ENCODE data around the gene CASK.

CASK gene

DNA sequence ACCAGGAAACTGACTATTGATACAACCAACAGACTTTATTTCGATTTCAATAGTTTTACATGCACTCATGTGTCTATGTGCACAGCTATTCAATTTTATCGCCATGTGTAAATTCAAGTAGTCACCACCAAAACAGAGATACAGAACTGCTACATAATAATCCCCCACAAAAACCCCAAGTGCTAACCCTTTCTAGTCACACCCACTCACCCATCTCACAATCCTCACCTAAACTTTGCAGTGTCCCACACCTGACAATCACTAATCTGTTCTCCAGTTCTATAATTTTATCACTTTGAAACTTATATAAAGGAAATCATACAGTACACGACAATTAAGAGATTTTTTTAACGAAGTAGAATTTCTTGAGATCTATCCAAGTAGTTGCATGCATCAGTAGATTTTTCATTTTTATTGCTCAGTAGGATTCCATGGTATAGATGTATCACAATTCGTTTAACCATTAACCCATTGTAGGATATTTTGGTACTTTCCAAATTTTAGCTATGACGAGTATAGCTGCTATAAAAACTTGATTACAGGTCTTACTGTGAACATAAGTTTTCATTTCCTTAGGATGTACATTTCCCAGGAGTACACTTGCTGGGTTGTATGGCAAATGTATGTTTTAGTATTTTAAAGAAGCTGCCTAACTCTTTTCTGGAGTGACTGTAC, 85.9 kb downstream of the CASK start:
- no peak overlapping the region for H3K4me3 ChIP-seq (ENCODE audit: low read depth in 1 of 2, low read length in 1 of 2)
- TF ChIP-seq CTCF (IDR thresholded peaks at IDR 0.05) = no peak
- no peaks in the 10 kb centered on the region for H3K9me3 ChIP-seq
- H3K36me3 ChIP-seq = no peaks in the 10 kb centered on the region
- H3K4me1 ChIP-seq (ENCODE audit: control insufficient read depth in 1 of 2, insufficient read depth in 1 of 2, low read depth in 1 of 2, low read length in 1 of 2) = no peaks in the 10 kb centered on the region
- no peak overlapping the region for H3K27ac ChIP-seq
- no peaks in the 10 kb centered on the region for H3K27me3 ChIP-seq

DNA sequence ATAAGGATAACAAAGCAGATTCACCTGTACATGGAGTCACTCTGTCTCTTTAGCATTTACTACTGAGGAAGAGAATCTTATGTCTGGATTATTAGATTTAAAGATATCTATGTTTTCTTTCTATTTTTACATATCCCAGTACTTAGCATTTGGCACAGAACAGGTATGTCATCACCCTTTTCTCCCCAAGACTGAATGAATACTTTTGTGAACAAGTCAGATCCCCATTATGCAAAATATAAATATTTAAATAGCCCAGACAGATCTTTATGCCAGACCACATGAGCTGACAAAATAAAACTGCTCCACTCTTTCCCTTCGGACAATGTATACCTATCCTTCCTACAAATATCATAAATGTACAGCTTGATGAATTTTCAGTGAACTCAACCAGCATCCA, 94.5 kb downstream of the CASK start:
- Histone ChIP-seq H3K36me3 (no peaks in the 10 kb centered on the region), H3K27ac (no peak overlapping the region), H3K4me3 (ENCODE audit: low read depth in 1 of 2, low read length in 1 of 2) (no peak overlapping the region), H3K9me3 (no peaks in the 10 kb centered on the region), H3K27me3 (no peaks in the 10 kb centered on the region), H3K4me1 (ENCODE audit: control insufficient read depth in 1 of 2, insufficient read depth in 1 of 2, low read depth in 1 of 2, low read length in 1 of 2) (no peaks in the 10 kb centered on the region)
- no peak for TF ChIP-seq CTCF (IDR thresholded peaks at IDR 0.05)

- H3K36me3 ChIP-seq = no peaks in the 10 kb centered on the region
- no peak for TF ChIP-seq CTCF (IDR thresholded peaks at IDR 0.05)
- no peaks in the 10 kb centered on the region for H3K9me3 ChIP-seq
- H3K4me3 ChIP-seq (ENCODE audit: low read depth in 1 of 2, low read length in 1 of 2) = no peak overlapping the region
- no peaks in the 10 kb centered on the region for H3K27me3 ChIP-seq
- no peak overlapping the region for H3K27ac ChIP-seq
- no peaks in the 10 kb centered on the region for H3K4me1 ChIP-seq (ENCODE audit: control insufficient read depth in 1 of 2, insufficient read depth in 1 of 2, low read depth in 1 of 2, low read length in 1 of 2)
These were observed 95.5 kb downstream of the CASK start for GRCh38 chrX:41827886-41828285.

GRCh38 chrX:41825796-41826195, 97.6 kb downstream of the CASK start:
- no peak overlapping the region for H3K4me3 ChIP-seq (ENCODE audit: low read depth in 1 of 2, low read length in 1 of 2)
- TF ChIP-seq CTCF (IDR thresholded peaks at IDR 0.05) = no peak

GRCh38 chrX:41824551-41824950, 98.8 kb downstream of the CASK start:
- Histone ChIP-seq H3K9me3 (no peaks in the 10 kb centered on the region), H3K4me1 (ENCODE audit: control insufficient read depth in 1 of 2, insufficient read depth in 1 of 2, low read depth in 1 of 2, low read length in 1 of 2) (no peaks in the 10 kb centered on the region), H3K27me3 (no peaks in the 10 kb centered on the region), H3K27ac (no peak overlapping the region), H3K4me3 (ENCODE audit: low read depth in 1 of 2, low read length in 1 of 2) (no peak overlapping the region), H3K36me3 (no peaks in the 10 kb centered on the region)
- TF ChIP-seq CTCF (IDR thresholded peaks at IDR 0.05) = no peak

More at GRCh38 chrX:41825796-41826195, 97.6 kb downstream of the CASK start:
- H3K9me3 ChIP-seq = no peaks in the 10 kb centered on the region
- H3K27me3 ChIP-seq = no peaks in the 10 kb centered on the region
- no peaks in the 10 kb centered on the region for H3K4me1 ChIP-seq (ENCODE audit: control insufficient read depth in 1 of 2, insufficient read depth in 1 of 2, low read depth in 1 of 2, low read length in 1 of 2)
- no peak overlapping the region for H3K27ac ChIP-seq
- no peaks in the 10 kb centered on the region for H3K36me3 ChIP-seq

Measured in neutrophil (primary cell).